ENCODE measurements around the gene PVALEF.

GRCh38 chr17:81127133-81127455 lies 38.2 kb upstream of the PVALEF start:
- TF ChIP-seq, protein P1, sequence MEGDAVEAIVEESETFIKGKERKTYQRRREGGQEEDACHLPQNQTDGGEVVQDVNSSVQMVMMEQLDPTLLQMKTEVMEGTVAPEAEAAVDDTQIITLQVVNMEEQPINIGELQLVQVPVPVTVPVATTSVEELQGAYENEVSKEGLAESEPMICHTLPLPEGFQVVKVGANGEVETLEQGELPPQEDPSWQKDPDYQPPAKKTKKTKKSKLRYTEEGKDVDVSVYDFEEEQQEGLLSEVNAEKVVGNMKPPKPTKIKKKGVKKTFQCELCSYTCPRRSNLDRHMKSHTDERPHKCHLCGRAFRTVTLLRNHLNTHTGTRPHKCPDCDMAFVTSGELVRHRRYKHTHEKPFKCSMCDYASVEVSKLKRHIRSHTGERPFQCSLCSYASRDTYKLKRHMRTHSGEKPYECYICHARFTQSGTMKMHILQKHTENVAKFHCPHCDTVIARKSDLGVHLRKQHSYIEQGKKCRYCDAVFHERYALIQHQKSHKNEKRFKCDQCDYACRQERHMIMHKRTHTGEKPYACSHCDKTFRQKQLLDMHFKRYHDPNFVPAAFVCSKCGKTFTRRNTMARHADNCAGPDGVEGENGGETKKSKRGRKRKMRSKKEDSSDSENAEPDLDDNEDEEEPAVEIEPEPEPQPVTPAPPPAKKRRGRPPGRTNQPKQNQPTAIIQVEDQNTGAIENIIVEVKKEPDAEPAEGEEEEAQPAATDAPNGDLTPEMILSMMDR (IDR thresholded peaks at IDR 0.05; ENCODE audit: low read length): no peak
- TF ChIP-seq EZH2phosphoT487 (IDR thresholded peaks at IDR 0.05; ENCODE audit: low read length) (no peak), EZH2 (optimal IDR thresholded peaks at IDR 0.05; ENCODE audit: low read depth, low read length) (no peak)

Data from MM.1S (cell line).